GM23248 (cell line): ENCODE results near the gene LMNTD1. TPM values are rescaled to one million over a fixed set of nuclear protein-coding genes. Genes with fewer than 3 reads are reported as not detected.

Experiments used
- DNase-seq: peaks from one replicate; pipeline ENCODE4 v3.0.0-alpha.2; 2015
- H2AFZ ChIP-seq: fragments of 200-600 bp; sonication (generic); 2 replicates; pipeline ENCODE4 v1.6.1; 2016; ENCODE audit warnings: antibody characterized with exemption
- H3F3A ChIP-seq: fragments of 200-600 bp; sonication (generic); 2 replicates; pipeline ENCODE4 v1.6.1; 2016; ENCODE audit warnings: mild to moderate bottlenecking, antibody characterized with exemption, mixed run types; ENCODE audit not compliant: insufficient read depth
- H3K27ac ChIP-seq: fragments of 200-600 bp; sonication (generic); 2 replicates; pipeline ENCODE4 v1.5.1; 2016; ENCODE audit warnings: mild to moderate bottlenecking
- H3K27me3 ChIP-seq: fragments of 200-600 bp; sonication (generic); replicated peaks from 2 replicates; pipeline ENCODE4 v1.6.1; 2016; ENCODE audit warnings: mild to moderate bottlenecking; ENCODE audit not compliant: insufficient read depth
- H3K36me3 ChIP-seq: fragments of 200-600 bp; sonication (generic); 2 replicates; pipeline ENCODE4 v1.6.1; 2016; ENCODE audit warnings: low read depth, mild to moderate bottlenecking
- H3K4me1 ChIP-seq: fragments of 200-600 bp; sonication (generic); 2 replicates; pipeline ENCODE4 v1.6.1; 2016; ENCODE audit warnings: mild to moderate bottlenecking; ENCODE audit not compliant: insufficient read depth
- H3K4me2 ChIP-seq: fragments of 200-600 bp; sonication (generic); one replicate; pipeline ENCODE4 v1.6.1; 2016; ENCODE audit warnings: mild to moderate bottlenecking; ENCODE audit not compliant: unreplicated experiment
- H3K4me3 ChIP-seq: fragments of 200-600 bp; sonication (generic); 2 replicates; pipeline ENCODE4 v1.5.1; 2016; ENCODE audit warnings: mild to moderate bottlenecking
- H3K79me2 ChIP-seq: fragments of 200-600 bp; sonication (generic); 2 replicates; pipeline ENCODE4 v1.6.1; 2016; ENCODE audit warnings: mild to moderate bottlenecking; ENCODE audit not compliant: insufficient read depth
- H3K9ac ChIP-seq: fragments of 200-600 bp; sonication (generic); 2 replicates; pipeline ENCODE4 v1.6.1; 2016; ENCODE audit warnings: mild to moderate bottlenecking
- H3K9me2 ChIP-seq: fragments of 200-600 bp; sonication (generic); 2 replicates; pipeline ENCODE4 v1.6.1; 2016; ENCODE audit warnings: mixed run types, mild to moderate bottlenecking, moderate library complexity; ENCODE audit not compliant: insufficient read depth
- H3K9me3 ChIP-seq: fragments of 200-600 bp; sonication (generic); one replicate; pipeline ENCODE4 v1.6.1; 2017; ENCODE audit warnings: low read depth
- H4K20me1 ChIP-seq: fragments of 200-600 bp; sonication (generic); 2 replicates; pipeline ENCODE4 v1.6.0; 2016; ENCODE audit not compliant: insufficient read depth
- EZH2 ChIP-seq: fragments of 200-600 bp; sonication (generic); IDR thresholded peaks from 2 replicates; pipeline ENCODE4 v1.6.1; 2018; ENCODE audit warnings: antibody characterized with exemption, mild to moderate bottlenecking; ENCODE audit not compliant: insufficient read depth, poor library complexity, severe bottlenecking
- EZH2phosphoT487 ChIP-seq: fragments of 200-600 bp; sonication (generic); IDR thresholded peaks from 2 replicates; pipeline ENCODE4 v1.6.1; 2018; ENCODE audit warnings: antibody characterized with exemption, moderate library complexity, mild to moderate bottlenecking, low read depth; ENCODE audit not compliant: insufficient read depth
- WGBS, 2 experiments: methylation state at CpG; one replicate each; pipeline ENCODE4 v1.1.6; 2015 to 2017; ENCODE audit warnings: low lambda C conversion rate in 2 of 2, low coverage in 1 of 2; ENCODE audit errors: missing lambda C conversion rate in 2 of 2; 5-methylcytosine and 5-hydroxymethylcytosine counted together
- in situ Hi-C: fragments of 300-500 bp; cut with MboI; formaldehyde crosslinking; loops from 2 replicates; pipeline ENCODE4 v1.15.0; 2020
- polyA plus RNA-seq: library from polyadenylated mRNA; unstranded; fragments of >200 nt; fragmentation: Nextera tagmentation; extraction: Ambion mirVana; gene quantifications from 2 replicates; pipeline ENCODE4 v1.2.1, GENCODE V29; 2016
- total RNA-seq: library from RNA; depleted of rRNA; stranded (reverse); fragments of >200 nt; shearing (Covaris generic); gene quantifications from 2 replicates; pipeline ENCODE4 v1.2.3, GENCODE V29; 2014

The LMNTD1 gene
- total and polyA plus RNA-seq, 2 experiments from 2014 or later, result 0.43 to 0.58 TPM

- Histone ChIP-seq H3K27ac (no peak overlapping the region), H3K9me2 (no peaks in the 10 kb centered on the region), H3K9me3 (no peaks in the 10 kb centered on the region), H3K79me2 (no peaks in the 10 kb centered on the region), H3K27me3 (no peaks in the 10 kb centered on the region), H3K4me2 (no peak overlapping the region), H2AFZ (peak overlapping the region; percentile 95), H3K4me1 (peaks cover 13% of the 10 kb centered on the region), H3K4me3 (peak overlapping the region; percentile 68; the same call in 1 of the 2 replicates), H3F3A (no peaks in the 10 kb centered on the region), H4K20me1 (no peaks in the 10 kb centered on the region), H3K36me3 (no peaks in the 10 kb centered on the region), H3K9ac (peak overlapping the region; percentile 74)
- in situ Hi-C loops, result loop anchor here (25.0 kb wide), 1 partner anchor 577 kb away; no protein-coding TSS in a partner anchor
- 71 to 72% methylated on average over 3 of the region's 3 CpGs for WGBS, 2 experiments
- no peak for DNase-seq
- TF ChIP-seq EZH2, result no peak
- no peak for TF ChIP-seq EZH2phosphoT487
These were observed 117.7 kb downstream of the LMNTD1 start for GRCh38 chr12:25435431-25435830.

DNA sequence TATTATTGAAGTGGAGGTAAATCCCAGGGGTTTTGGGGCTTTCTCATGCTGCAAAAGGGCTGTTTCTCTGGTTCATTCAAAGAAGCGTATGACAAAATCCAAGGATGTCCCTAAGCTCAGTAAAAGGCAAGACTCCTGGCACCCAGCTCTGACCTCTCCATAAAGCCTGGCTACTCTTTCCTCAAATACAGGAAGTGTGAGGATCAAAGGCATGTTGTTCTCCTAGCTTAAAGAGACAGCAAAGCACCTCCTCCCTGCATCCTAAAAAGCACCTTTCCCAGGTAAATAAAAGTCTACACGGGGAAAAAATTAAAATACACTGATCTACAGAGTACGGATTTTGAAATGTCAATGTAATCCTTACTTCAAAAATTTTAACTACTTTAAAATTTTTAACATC lies 118.6 kb downstream of the LMNTD1 start:
- Histone ChIP-seq H3K27me3 (no peaks in the 10 kb centered on the region), H3K4me3 (no peak overlapping the region), H3K4me1 (peaks cover 13% of the 10 kb centered on the region), H3K9me2 (no peaks in the 10 kb centered on the region), H2AFZ (peak overlapping the region; percentile 9; the same call in 1 of the 2 replicates), H3K9ac (no peak overlapping the region), H4K20me1 (no peaks in the 10 kb centered on the region), H3K27ac (no peak overlapping the region), H3K79me2 (no peaks in the 10 kb centered on the region), H3K4me2 (no peak overlapping the region), H3K9me3 (no peaks in the 10 kb centered on the region), H3K36me3 (no peaks in the 10 kb centered on the region), H3F3A (no peaks in the 10 kb centered on the region)
- 73 to 74% methylated on average over 3 of the region's 3 CpGs for WGBS, 2 experiments
- no peak for DNase-seq
- in situ Hi-C loops, result loop anchor here (25.0 kb wide), 1 partner anchor 578 kb away; no protein-coding TSS in a partner anchor
- no peak for TF ChIP-seq EZH2phosphoT487

- H3F3A ChIP-seq, result no peaks in the 10 kb centered on the region
- H3K4me2 ChIP-seq, result no peak overlapping the region
- no peak overlapping the region for H3K9ac ChIP-seq
- H3K79me2 ChIP-seq, result no peaks in the 10 kb centered on the region
- no peaks in the 10 kb centered on the region for H4K20me1 ChIP-seq
- WGBS, 2 experiments, result 94 to 95% methylated on average over 3 of the region's 3 CpGs
- H3K4me1 ChIP-seq, result peaks cover 13% of the 10 kb centered on the region
- H3K4me3 ChIP-seq, result no peak overlapping the region
- in situ Hi-C loops, result loop anchor here (25.0 kb wide), 1 partner anchor 579 kb away; no protein-coding TSS in a partner anchor
- TF ChIP-seq EZH2phosphoT487 (no peak), EZH2 (no peak)
- H3K27ac ChIP-seq, result no peak overlapping the region
- no peaks in the 10 kb centered on the region for H3K36me3 ChIP-seq
- peak overlapping the region; percentile 9; the same call in 1 of the 2 replicates for H2AFZ ChIP-seq
- H3K9me3 ChIP-seq, result no peaks in the 10 kb centered on the region
- peak; percentile 4 for DNase-seq
- no peaks in the 10 kb centered on the region for H3K27me3 ChIP-seq
- no peaks in the 10 kb centered on the region for H3K9me2 ChIP-seq
These were observed 119.3 kb downstream of the LMNTD1 start for GRCh38 chr12:25433581-25434325.

DNA sequence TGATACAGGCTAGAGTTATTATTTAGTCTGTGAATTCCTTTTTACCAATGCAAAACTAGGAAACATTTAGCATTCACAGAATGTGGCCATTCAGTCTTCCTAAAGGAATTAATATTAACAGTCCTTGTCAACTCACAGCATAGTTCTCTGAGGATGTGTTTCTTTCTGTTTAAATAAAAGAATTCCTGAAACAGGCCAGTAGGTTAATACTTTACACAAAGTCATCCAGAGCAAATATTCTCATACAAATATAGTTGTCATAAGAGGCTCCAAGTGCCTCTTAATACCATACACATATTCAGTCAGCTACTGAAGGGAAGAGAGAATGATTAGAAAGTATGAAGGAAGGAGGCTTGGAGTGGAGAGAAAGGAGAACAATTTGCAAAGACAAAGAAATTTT lies 120.1 kb downstream of the LMNTD1 start:
- Histone ChIP-seq H3K9me2 (no peaks in the 10 kb centered on the region), H3K4me1 (peaks cover 13% of the 10 kb centered on the region), H3F3A (no peaks in the 10 kb centered on the region), H3K36me3 (no peaks in the 10 kb centered on the region), H3K4me3 (no peak overlapping the region), H3K9me3 (no peaks in the 10 kb centered on the region), H4K20me1 (no peaks in the 10 kb centered on the region), H3K9ac (no peak overlapping the region), H3K79me2 (no peaks in the 10 kb centered on the region), H3K27me3 (no peaks in the 10 kb centered on the region), H2AFZ (no peak overlapping the region), H3K27ac (no peak overlapping the region), H3K4me2 (no peak overlapping the region)
- TF ChIP-seq EZH2phosphoT487, result no peak
- no peak for TF ChIP-seq EZH2
- in situ Hi-C loops, result loop anchor here (25.0 kb wide), 1 partner anchor 579 kb away; no protein-coding TSS in a partner anchor
- DNase-seq, result no peak
